ENCODE results near the gene VDAC1.
"Not testable (repeated sequence)": the region's sequence is repeated elsewhere in the genome, so short reads cannot be mapped to it uniquely, and the experiment has no call there.

Gene VDAC1

DNA sequence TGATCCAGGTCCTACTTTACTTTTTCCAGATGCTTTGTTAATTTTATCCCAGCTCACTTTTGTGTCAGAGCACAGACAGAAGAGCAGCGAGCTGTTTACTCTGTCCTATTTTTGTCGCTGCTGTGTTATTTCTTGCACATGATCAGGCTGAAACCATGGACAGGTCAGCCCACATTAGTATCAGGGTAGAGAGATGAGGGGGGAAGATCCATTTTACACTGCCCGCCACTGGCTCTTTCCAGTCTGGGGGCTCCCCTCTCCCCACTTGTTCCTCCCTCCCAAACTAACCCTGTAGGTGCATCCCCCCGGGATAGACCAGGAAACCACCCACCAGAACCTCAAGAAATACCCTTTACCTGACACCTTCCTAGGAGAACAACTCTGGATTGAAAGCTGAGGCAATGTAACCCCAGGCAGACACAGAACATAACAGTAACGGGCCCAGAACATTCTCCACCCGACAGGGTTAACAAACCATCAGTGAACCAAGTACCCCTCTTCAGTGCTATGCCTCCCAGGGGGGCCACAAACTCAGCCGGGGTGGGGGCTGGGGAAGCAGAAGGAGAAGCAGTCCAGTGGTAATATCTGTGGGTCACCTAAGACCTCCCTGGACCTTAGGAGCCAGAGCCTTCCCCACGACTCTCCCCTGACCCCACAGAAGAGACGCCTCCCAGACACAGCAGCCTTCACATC lies 10.3 kb downstream of the VDAC1 start:
- no peak overlapping the region for H3K4me3 ChIP-seq (ENCODE audit: low read length)
- TF ChIP-seq ZNF274 (IDR thresholded peaks at IDR 0.05; ENCODE audit: low read depth, low read length) = no peak

- no peak overlapping the region for H3K4me3 ChIP-seq (ENCODE audit: low read length)
- no peak for TF ChIP-seq ZNF274 (IDR thresholded peaks at IDR 0.05; ENCODE audit: low read depth, low read length)
These were observed 11.4 kb downstream of the VDAC1 start for GRCh38 chr5:133993185-133993936.

DNA sequence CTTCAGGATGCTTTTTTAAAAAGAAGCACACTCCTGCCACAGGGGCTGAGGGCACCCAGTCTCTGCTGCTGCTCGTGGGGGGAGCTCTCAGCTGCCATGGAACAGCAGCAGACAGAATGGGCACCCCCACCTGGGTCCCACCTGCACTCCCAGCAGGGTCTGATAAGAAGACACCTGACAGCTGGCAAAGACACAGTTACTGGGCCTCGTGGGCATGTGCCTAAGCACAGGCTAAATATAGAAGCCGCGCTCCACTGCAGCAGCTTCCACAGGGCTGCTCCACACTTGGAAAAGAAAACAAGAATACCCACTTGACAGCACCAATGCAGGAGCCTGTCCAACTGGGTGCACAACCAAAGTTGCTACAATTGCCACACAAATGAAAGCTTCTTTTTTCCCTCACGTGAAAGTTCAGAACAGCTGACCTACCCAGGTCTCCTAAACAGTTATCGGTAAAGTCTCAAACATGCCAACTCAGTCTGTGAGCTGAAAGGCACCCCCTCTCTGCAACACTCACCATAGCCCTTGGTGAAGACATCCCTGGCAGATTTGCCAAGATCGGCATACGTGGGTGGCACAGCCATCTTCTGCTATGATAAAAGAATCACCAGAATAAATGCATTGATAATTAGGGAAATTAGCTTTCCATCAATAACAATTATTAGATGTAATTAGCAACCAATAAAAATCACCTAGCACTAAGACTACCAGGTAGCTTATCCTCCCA lies 12.2 kb downstream of the VDAC1 start:
- TF ChIP-seq ZNF274 (IDR thresholded peaks at IDR 0.05; ENCODE audit: low read depth, low read length) = no peak
- H3K4me3 ChIP-seq (ENCODE audit: low read length) = no peak overlapping the region

DNA sequence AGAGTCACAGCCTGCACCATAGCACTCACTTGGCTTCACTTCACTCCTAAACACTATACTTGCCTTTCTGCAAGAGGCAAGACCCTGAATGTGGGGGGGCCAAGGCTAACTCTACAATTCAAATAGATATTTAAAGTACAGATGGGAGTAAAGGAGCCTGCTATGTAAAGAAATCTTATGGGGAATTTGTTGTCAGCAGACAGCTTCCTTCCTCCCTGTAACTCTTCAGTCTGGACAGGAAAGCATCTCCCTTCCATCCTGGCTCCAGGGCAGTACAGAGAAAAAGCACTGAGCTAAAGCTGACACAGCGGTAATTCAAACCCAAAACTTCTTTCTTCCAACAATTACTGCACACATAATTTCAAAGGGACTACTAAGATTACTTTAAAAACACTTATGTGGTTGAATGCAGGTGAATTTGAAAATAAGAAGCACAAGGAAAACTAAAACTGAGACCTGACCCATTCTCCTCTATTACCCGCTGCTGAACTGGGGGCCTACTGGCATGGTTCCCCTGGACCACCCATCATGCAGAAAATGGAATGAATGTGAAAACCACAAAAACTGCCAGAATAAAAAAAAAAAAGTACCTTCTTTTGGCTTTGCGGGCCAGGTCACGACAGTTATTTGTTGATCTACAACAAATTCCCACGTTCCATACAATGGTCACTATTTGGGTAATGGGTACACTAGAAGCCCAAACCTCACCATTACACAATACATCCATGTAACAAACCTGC lies 13.4 kb downstream of the VDAC1 start:
- no peak overlapping the region for H3K4me3 ChIP-seq (ENCODE audit: low read length)
- TF ChIP-seq ZNF274 (IDR thresholded peaks at IDR 0.05; ENCODE audit: low read depth, low read length) = no peak

- TF ChIP-seq ZNF274 (IDR thresholded peaks at IDR 0.05; ENCODE audit: low read depth, low read length) = no peak
- no peak overlapping the region for H3K4me3 ChIP-seq (ENCODE audit: low read length)
These were observed 14.4 kb downstream of the VDAC1 start for GRCh38 chr5:133990396-133990795.

GRCh38 chr5:133985540-133986180 lies 19.1 kb downstream of the VDAC1 start:
- H3K4me3 ChIP-seq (ENCODE audit: low read length) = no peak overlapping the region
- no peak for TF ChIP-seq ZNF274 (IDR thresholded peaks at IDR 0.05; ENCODE audit: low read depth, low read length)

GRCh38 chr5:133983674-133984073 lies 21.1 kb downstream of the VDAC1 start:
- no peak overlapping the region for H3K4me3 ChIP-seq (ENCODE audit: low read length)
- TF ChIP-seq ZNF274 (IDR thresholded peaks at IDR 0.05; ENCODE audit: low read depth, low read length) = no peak

DNA sequence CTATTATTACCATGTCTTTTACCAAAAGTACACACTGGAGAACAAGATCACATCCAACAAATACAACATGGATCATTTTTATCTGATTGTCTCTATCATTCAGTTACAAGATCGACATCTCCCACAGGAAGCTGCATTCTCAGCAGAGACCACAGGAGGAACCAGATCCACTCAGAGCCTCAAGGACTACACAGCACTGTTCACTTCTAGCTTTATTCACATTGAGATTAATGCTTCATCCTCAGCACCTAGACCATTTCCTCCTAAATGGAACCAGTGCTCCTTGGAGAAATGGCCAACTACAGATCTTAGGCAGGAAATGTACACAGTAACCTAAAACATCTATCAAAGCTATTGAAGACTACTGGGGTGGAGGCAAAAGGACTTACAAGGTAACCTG lies 23.1 kb downstream of the VDAC1 start:
- H3K4me3 ChIP-seq (ENCODE audit: low read length) = no peak overlapping the region
- no peak for TF ChIP-seq ZNF274 (IDR thresholded peaks at IDR 0.05; ENCODE audit: low read depth, low read length)

- no peak for TF ChIP-seq ZNF274 (IDR thresholded peaks at IDR 0.05; ENCODE audit: low read depth, low read length)
- H3K4me3 ChIP-seq (ENCODE audit: low read length) = no peak overlapping the region
These were observed 24.1 kb downstream of the VDAC1 start for GRCh38 chr5:133980652-133981051.

DNA sequence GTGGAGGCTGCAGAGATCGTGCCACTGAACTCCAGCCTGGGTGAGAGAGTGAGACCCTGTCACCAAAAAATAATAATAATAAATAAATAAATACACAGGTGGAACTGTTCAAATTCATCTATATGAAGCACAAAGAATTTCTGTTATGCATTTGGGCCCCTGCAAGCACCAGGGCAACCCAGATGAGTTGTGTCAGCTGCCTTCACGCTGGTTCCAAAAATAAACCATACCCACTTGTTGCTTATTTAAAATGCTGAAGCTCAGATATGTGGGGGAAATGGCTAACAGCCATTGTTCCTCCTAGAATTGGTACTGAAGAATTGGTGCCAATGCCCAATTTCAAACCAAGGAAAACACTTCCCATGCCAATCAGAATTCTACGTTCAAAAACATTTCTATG lies 25.8 kb downstream of the VDAC1 start:
- no peak for TF ChIP-seq ZNF274 (IDR thresholded peaks at IDR 0.05; ENCODE audit: low read depth, low read length)
- no peak overlapping the region for H3K4me3 ChIP-seq (ENCODE audit: low read length)

DNA sequence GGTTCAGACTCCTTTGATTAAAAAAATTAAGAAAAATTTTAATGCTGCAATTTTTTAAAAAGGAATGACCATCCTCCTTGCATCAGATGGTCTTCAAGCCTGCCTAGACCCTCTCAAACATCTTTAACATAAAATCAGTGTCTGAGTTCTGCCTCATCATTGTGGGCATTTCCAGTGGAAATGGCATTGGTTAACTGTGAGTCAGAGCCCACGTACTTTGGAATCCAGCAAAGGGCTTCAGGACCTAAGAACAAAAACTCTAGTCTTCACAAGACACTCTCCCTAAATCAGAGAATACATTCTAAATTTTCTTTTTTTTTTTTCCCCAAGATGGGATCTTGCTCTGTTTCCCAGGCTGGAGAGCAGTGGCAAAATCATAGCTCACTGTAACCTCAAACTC lies 26.9 kb downstream of the VDAC1 start:
- no peak for TF ChIP-seq ZNF274 (IDR thresholded peaks at IDR 0.05; ENCODE audit: low read depth, low read length)
- no peak overlapping the region for H3K4me3 ChIP-seq (ENCODE audit: low read length)

DNA sequence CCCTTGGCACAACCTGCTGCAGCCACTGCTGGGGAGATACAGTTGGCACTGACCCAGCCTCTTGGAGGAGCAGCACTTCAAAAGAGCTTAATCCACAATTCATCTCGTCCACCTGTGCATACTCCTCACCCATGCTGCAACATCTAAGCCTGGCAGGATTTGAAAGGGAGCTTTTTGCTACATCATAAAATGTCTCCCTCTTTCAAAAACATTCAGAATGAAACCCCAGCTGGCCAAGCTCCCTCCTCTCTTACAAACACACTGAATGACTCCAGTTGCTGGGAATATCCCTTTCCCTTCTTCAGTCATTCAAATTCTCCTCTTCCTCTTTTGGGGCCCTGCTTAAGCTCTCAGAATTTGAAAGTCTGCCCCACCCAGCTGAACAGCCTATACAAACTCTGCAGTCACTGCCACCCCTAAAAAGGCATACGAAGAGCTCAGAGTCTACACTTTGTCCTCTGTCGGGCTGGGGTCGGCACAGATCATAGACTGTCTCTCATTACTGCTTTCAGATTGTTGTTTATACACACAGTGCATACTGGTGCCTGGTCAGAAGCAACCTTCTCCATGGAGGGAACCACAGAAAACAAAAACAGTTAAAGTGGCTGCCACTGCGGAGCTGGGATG lies 27.5 kb downstream of the VDAC1 start:
- no peak for TF ChIP-seq ZNF274 (IDR thresholded peaks at IDR 0.05; ENCODE audit: low read depth, low read length)
- no peak overlapping the region for H3K4me3 ChIP-seq (ENCODE audit: low read length)

- H3K4me3 ChIP-seq (ENCODE audit: low read length) = not testable (repeated sequence)
These were observed 29.2 kb downstream of the VDAC1 start for GRCh38 chr5:133975546-133975945.
